ENCODE data around the gene EHMT1.
"Not testable (repeated sequence)": the region's sequence is repeated elsewhere in the genome, so short reads cannot be mapped to it uniquely, and the experiment has no call there.

EHMT1 gene

DNA sequence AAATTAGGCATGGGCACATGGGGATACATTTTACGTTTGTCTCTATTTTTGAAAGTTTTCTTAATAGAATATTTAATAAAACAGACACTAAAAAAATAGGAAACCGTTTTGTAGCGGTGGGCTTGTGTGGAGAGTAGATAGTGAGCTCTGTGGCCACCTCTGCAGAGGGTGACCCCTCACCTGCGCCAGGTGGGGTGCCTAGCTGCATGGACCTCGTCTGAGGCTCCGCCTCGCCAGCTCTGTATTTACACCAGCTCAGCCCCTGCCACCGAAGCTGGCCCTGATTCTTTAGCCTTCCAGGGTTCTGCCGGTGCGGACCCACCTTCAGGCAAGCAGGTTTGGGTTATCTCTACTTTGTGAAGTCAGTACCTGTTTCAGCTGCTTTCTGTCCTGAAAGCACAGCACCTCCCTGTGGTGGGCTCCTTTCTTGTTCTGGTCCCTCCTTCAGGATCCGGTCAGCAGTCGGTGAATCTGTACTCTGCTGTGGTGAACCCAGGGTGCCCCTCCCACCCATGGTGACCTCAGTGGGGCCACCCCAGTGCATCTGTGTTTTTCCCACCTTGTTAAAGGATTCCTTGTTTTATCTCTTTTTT, 153.6 kb downstream of the EHMT1 start:
- no peak for DNase-seq

DNA sequence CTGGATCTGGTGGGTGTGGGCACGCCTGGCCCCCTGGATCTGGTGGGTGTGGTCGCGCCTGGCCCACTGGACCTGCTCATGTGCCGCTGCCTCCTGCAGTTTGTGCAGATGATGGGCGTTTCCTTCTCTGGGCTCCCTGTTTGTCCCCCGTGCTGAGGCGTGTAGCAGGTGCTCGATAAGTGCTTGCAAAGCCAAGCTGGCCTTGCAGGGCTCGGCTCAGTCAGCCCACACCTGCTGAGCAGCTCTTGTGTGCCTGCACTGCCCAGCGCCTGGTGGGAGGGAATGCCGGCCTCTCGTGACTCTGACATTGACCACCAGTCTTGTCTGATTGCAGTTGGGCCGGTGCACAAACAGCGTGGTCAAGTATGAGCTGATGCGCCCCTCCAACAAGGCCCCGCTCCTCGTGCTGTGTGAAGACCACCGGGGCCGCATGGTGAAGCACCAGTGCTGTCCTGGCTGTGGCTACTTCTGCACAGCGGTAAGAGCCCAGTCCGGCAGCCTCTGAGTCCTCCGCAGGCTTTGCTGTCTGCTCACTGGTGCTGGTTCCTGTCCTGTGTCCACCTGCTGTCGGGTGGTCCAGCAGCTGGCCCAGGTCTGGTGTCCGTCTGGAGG, 156.1 kb downstream of the EHMT1 start:
- no peak for DNase-seq

DNA sequence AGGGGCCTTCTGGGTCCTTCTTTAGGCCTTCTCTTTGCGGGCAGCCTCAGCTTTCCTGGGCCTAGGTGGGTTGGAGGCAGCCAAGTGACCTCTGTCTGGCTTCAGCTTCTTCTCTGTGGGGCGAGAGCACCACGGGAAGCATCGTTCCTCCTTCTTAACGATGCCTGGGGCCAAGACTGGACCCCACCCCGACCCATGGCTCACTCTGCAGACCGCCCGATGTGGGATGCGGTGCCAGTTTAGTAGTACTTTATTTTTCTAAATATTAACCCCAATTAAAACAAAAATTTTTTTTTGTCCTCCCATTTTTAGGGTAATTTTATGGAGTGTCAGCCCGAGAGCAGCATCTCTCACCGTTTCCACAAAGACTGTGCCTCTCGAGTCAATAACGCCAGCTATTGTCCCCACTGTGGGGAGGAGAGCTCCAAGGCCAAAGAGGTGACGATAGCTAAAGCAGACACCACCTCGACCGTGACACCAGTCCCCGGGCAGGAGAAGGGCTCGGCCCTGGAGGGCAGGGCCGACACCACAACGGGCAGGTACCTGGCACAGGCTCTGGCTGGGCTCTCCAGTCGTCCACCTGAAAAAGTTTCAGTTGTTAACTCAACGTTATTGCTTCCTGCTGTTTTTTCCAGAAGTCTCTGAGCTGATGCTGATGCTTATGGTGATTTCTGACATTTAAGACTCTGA, 157.6 kb downstream of the EHMT1 start:
- no peak for DNase-seq

DNA sequence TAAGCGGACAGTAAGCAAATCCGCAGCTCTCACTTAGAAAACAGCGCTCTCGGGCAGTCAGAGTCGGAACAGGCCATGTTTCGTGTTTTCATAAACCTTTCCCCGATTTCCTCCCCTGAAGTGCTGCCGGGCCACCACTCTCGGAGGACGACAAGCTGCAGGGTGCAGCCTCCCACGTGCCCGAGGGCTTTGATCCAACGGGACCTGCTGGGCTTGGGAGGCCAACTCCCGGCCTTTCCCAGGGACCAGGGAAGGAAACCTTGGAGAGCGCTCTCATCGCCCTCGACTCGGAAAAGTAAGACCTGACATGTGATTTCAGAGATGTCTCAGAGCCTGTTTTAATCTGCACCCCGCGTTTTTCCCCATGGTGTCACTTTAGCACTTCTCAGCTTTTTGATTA, 159.0 kb downstream of the EHMT1 start:
- no peak for DNase-seq

DNA sequence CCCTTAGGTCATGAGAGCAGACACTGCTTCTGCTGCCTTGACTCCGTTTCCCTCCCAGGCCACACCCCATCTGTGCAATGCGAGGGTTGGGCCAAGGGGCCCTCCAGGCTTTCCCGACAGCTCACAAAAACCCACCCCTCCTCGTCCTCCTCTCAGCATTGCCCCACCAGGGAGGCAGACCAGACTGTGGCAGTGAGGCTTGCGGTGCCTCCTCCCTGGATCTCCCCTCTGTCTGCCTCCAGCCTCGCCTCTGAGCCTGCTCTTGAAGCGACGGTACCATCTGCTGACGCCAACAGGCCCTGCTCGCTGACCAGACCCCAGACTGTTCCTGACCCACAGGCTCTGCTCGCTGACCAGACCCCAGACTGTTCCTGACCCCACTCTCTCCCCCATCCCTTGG, 159.5 kb downstream of the EHMT1 start:
- no peak for DNase-seq

DNA sequence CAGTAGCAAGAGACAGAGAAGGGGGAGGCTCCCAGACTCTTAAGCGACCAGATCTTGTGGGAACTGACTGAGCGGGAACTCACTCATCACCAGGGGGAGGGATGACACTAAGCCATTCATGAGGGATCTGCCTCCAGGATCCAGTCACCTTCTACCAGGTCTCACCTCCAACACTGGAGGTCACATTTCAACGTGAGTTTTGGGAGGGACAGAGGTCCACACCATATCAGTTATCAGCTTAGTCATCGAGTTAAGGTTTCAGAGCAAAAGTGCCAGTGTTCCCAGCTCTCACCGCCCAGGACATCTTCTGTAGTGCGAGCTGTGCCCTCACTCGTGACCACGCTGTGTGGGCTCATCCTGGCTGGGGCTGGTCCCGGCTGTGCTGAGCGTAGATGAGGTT, 160.1 kb downstream of the EHMT1 start:
- no peak for DNase-seq

DNA sequence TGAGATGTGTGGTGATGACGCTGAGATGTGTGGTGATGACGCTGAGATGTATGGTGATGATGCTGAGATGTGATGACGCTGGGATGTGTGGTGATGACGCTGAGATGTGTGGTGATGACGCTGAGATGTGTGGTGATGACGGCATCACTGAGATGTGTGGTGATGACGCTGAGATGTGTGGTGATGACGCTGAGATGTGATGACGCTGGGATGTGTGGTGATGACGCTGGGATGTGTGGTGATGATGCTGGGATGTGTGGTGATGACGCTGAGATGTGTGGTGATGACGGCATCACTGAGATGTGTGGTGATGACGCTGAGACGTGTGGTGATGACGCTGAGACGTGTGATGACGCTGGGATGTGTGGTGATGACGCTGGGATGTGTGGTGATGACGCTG, 161.2 kb downstream of the EHMT1 start:
- DNase-seq = not testable (repeated sequence)

DNA sequence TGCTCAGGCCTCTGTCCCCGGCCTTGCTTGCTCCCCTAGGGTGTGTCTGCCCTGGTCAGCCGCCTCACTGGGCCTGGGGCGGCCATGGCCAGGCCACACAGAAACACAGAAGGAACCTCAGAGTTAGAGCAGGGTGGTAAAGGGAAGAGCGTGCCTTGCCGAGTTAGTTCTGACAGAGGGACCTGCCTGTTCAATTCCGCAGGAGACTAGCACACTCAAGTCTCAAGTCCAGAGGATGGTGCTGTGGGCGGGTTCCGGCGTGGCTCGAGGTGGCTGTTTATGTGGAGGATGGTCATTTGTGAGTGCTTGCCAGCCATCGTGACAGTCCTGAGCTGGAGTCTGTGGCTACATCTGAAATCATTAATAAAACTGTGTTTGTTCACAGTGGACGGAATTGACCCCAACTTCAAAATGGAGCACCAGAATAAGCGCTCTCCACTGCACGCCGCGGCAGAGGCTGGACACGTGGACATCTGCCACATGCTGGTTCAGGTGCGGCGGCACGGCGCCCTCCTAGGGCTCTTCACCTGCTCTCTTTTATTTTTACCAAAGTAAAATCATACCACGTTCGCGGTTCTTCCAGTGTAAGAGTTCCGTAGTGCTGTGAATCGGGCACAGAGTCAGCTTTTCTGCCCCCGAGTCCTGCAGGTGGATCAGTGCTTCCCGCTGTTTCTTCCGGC, 163.2 kb downstream of the EHMT1 start:
- no peak for DNase-seq

DNA sequence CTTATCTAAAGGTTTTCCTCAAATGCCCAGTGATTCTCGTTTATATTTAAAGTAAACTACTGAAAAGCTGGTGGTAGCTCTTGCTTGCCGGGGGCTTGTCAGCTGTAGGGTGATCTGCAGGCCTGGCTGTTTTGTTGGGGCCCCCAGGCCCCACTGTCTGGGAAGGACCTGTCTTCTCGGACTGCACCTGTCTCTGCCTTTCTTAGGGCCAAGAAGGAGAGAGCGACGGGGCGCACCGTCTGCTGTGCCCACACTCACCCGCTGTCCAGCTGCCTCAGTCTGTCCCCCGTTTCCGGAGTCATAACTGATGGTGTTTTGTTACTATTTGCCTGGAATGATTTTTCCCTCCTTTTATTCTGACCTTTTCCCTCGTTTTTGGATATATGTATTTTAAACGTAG, 164.7 kb downstream of the EHMT1 start:
- no peak for DNase-seq

DNA sequence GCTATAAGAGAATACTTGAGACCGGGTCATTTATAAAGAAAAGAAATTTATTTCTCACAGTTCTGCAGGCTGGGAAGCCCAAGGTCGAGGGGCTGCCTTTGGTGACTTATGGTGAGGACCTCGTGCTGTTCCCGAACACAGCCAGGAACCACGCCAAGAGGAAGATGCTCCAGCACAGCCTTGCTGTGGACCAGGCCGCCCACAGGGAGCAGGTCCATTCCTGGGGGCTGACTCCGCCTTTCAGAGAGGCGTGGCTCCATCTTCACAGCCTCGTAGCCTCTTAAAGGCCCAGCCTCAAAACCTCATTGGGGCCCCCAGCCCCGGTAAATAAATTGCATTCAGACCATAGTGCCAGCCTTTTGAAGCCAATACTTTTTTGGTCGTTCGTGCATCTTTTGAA, 165.2 kb downstream of the EHMT1 start:
- DNase-seq = no peak

DNA sequence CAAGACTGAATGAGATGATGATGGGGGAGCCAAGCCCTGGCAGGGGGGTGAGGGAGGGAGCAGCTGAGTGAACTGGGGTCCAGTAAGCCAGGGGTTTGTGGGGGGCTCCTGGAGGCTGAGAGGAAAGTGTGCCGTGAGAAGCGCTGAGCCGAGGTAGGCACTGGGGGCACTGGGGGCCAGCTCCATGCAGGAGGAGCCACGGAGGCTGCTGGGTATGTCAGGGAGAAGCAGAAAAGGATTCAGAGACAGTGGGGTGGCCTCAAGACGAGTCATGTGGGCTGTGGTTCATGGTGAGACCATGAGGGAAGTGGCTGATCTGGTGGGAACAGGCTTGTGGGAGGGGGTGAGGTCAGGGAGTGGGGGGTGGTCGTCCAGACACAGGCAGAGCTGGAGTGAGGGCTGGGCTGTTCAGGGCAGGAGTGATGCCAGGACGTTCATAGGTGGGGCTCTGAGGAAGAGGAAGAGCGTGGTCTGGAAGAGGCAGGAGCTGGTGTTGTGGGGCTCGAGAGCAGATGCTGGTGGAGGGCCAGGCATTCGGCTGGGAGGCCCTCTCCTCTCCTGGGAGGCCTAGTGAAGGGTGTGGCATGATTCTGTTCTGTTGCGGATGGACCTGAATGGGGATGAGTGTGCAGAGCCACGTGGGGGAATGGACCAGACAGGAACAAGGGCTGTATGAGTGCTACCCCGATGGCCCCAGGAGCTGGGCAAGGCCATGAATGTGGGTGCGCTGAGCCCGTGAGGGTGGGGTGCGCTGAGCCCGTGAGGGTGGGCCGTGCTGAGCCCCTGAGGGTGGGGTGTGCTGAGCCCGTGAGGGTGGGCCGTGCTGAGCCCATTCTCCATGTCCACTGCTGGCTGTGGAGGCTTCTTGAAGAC, 166.1 kb downstream of the EHMT1 start:
- DNase-seq = no peak

DNA sequence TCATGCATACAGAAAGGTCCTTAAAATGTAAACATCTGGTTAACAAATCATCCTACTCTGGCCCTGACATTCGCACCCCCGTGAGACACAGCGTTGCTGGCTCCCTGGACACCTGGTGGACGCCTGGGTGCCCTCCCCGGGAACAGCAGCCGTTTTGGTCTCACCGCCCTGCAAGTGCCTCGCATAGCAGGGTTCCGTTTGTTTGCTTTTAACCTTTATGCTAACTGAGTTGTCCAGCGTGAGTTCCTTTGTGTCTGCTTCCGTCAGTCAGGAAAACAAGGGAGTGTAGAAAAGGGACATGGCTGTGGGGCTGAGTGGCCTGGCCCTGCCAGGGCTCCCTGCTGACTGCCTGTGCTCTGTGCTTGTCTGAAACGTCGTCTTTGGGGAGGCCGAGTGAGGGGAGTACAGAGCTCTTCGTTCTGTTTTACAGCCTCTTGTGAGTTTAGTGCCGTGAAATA, 166.9 kb downstream of the EHMT1 start:
- no peak for DNase-seq

DNA sequence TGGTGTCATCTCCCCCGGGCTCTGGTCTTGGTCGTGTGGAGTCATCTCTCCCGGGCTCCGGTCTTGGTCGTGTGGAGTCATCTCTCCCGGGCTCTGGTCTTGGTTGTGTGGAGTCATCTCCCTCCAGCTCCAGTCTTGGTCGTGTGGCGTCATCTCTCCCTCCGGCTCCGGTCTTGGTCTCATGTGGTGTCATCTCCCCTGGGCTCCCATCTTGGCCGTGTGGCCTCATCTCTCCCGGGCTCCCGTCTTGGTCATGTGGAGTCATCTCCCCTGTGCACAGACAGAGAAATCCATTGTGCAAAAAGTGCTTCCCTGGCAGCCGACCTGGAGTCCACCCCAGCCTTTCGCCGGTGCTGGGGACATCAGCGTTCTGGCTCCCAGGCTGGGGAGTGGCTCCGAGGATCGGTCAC, 167.7 kb downstream of the EHMT1 start:
- DNase-seq = no peak

DNA sequence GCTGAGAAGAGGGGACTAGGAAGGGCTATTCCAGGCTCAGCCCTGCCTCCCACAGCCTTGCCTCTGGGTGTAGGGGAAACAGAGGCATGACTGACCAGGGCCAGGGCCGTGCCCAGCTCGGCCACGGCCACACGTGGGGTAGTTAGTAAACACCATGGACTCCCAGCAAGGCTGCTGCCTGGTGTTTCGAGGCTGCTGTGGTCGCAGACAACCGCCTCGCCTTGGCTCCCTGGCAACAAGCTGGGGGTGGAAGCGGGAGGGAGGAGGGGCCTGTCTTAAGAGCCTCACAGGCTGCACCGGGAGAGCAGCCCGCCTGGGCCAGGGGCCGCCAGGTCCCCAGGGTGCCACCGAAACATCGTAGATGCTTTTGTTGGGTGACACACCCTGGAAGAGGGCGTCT, 168.6 kb downstream of the EHMT1 start:
- DNase-seq = no peak

DNA sequence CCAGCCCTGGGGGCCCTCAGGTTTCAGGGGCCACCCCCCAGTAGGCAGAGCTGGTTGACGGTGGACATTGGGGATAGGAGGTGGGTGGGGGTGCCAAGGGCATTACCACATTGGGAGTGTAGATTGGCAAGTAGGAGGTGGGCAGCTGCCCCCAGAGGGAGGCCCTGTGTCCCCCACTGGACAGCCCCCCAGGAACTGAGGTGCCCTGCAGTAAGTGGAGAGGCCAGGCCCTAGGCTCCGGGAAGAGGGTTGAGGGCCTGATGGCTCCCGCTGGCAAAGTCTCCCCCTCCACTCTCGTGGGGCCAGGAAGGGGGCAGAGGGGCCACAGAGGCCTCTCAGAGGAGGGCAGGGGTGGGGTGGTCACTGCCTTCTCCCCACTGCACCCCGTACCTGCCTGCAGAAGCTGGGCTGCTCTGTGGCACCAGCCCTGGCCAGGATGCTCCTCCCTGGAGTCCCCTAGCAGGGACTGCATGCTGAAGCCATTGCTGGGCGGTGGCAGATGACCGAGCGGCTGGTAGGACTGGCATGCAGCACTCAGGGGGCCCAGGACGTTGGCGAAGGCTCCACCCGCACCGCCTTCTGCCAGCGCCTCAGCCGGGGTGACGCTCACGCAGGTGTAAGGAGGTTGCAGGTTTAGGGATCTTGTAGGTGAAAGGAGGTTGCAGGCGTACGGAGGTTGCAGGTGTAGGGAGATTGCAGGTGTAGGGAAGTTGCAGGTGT, 169.1 kb downstream of the EHMT1 start:
- no peak for DNase-seq

DNA sequence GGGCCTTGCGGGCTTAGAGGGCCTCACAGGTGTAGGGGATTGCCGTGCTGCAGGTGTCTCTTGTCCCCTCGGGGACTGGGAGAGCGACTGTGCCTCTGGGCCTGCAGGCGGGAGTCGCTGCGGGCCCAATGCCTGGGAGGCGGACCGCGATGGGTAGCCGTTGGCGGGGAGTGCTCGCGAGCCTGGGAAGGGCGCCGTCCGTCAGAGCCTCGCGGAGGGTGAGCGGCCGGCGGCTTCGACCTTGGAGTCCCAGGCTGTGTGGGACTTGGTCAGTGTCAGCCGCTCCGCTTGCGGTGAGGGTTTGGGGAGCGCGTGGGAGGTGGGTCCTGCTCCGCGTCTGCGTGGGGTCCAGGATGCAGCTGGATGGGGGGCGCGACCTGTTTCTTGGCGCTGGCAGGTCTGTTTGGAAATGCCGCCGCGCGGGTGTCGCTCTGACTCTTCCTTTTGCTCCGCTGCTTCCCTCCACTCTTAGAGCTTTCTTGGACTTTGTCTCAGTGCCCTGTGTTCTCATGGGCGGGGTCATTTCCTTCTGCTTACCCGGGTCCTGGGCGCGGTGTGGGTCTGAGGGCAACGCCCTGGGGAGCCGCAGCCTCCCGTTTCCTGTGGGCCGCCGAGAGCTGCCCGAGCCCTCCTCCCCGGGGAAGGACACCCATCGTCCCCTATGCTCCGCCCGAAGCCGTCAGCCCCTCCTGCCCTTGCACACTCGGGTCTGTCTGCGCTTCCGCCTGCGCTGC, 169.9 kb downstream of the EHMT1 start:
- DNase-seq = no peak

DNA sequence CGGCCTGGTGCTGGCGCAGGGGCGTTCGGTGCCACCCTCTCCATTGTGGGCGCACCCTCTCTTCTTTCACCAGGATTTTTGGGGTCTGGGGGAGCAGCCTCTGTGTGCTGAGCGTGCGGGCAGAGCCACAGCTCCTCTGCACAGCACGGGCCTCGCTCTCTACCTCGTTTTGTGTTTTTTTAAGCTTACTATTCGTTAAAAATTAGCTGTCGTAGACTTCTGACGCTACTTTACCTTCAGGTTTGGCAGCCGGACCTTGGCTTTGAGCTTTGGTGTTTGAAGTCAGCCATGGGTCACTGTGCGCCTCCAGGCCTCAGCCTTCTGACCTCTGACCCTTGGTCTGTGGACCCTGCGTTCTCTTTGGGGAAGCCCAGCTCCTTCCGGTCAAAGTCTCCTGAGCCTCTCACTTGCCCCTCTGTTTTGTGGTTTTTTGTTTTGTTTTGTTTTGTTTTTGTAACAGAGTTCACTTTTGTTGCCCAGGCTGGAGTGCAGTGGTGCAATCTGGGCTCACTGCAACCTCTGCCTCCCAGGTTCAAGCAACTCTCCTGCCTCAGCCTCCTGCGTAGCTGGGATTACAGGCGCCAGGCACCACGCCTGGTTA, 170.6 kb downstream of the EHMT1 start:
- DNase-seq = no peak

DNA sequence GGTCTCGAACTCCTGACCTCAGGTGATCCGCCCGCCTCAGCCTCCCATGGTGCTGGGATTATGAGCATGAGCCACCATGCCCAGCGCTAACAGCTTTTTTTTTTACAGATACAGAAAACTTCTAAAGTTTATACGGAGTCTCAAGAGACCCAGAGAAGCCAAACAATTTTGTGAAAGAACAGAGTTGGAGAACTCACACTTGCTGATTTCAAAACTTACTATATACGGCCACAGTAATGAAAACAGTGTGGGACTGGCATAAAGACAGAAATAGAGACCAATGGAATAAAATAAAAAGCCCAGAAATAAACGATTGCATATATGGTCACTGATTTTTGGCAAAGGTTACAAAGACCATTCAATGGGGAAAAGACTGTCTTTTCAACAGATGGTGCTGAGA, 173.1 kb downstream of the EHMT1 start:
- no peak for DNase-seq

DNA sequence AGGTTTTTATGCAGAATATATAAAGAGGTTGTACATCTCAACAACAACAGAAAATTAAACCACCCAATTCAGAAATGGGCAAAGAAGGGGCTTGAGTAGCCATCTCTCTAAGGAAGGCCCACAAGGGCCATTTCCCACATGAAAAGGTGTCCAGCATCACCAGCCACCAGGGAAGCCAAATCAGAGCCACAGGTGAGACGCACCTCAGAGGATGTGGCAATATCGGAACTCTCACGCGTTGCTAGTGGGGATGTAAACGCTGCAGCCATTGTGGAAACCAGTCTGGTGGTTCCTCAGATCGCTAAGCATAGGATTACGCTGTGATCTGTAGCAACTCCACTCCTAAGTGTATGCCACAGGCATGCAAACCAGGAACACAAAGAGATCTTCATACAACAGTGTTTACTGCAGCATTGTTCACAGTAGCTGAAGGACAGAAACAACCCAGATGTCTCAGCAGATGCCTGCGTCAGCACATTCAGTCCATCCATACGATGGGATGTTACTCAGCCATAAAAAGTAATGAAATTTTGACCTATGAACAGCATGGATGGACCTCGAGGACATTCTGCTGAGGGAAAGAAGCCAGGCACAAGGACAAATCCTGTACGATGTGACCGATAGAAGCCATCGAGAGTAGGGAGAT, 174.5 kb downstream of the EHMT1 start:
- no peak for DNase-seq

DNA sequence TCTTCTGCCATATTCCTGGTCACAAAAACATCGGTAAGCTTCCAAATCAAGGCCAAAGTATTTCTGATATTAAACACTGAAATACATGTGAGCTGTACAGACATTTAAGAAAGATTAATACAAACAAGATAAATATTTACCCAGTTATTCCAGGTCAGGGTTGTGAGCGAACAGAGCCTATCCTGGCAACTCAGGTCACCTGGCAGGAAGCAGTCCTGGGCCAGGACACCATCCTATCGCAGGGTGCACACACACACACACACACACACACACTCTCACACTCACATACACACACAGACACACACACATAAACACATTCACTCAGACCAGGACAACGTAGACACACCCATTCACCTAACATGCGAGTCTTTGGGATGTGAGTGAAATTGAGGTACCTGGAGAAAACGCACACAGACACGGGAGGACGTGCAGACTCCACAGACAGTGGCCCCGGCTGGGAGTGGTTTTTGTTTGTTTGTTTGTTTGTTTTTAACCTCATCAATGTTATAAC, 176.4 kb downstream of the EHMT1 start:
- DNase-seq = no peak
